Neutrophil (primary cell): ENCODE data around the gene MINDY3.

Experiments
- H3K27ac ChIP-seq: fragments of 200-600 bp; sonication (generic); 2 replicates; pipeline ENCODE4 v1.5.1; 2016; ENCODE audit warnings: mild to moderate bottlenecking, moderate library complexity
- H3K27me3 ChIP-seq: fragments of 200-600 bp; sonication (generic); 2 replicates; pipeline ENCODE4 v1.6.0; 2016; ENCODE audit warnings: mild to moderate bottlenecking
- H3K36me3 ChIP-seq: fragments of 200-600 bp; sonication (generic); 2 replicates; pipeline ENCODE4 v1.5.1; 2017
- H3K4me1 ChIP-seq, 2 experiments: fragments of 200-600 bp in 1 of 2; sonication (generic) in 1 of 2; 1 replicate in 1 of 2; 2 replicates in 1 of 2; pipeline versions ENCODE4 v1.5.1 to v1.6.1; 2013 to 2016; ENCODE audit warnings: low read depth in 1 of 2, low read length in 1 of 2, mild to moderate bottlenecking in 1 of 2, moderate library complexity in 1 of 2; ENCODE audit not compliant: control insufficient read depth in 1 of 2, insufficient read depth in 1 of 2
- H3K4me3 ChIP-seq, 2 experiments: fragments of 200-600 bp in 1 of 2; sonication (generic) in 1 of 2; 1 replicate in 1 of 2; 2 replicates in 1 of 2; pipeline ENCODE4 v1.5.1; 2013 to 2016; ENCODE audit warnings: low read depth in 1 of 2, low read length in 1 of 2, mild to moderate bottlenecking in 1 of 2, moderate library complexity in 1 of 2
- H3K9me3 ChIP-seq: fragments of 200-600 bp; sonication (generic); 2 replicates; pipeline ENCODE4 v1.5.1; 2016
- CTCF ChIP-seq: fragments of 200-600 bp; sonication (generic); IDR thresholded peaks from 2 replicates; pipeline ENCODE4 v1.5.1; 2016; ENCODE audit warnings: antibody characterized with exemption

Gene MINDY3

DNA sequence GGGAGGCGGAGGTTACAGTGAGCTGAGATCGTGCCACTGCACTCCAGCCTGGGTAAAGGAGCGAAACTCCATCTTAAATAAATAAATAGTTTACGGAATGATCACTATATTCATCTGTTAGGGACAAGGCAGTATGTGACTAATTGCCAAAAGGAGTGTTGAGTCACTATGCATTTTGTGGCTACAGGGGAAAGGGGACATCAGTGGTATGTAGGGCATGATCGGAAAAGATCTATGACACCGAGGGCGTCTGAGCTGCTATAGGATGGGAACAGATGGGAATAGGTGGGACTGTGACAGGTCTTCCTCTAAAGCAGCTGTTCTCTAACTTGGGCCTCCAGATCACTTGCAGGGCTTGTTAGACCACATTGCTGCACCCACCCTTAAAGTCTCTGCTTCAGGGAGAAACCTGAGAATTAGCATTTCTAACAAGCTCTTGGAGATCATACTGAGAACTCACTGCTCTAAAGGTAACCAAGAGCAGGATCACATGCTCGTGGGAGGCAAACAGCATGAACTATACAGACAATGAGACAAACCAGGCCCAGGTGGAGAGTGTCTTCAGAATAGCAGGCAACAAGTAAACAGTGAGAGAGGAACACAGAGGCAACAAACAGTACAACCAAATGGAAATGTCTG is 75.5 kb downstream of the MINDY3 start:
- Histone ChIP-seq H3K9me3 (no peaks in the 10 kb centered on the region), H3K4me3 (no peak overlapping the region), H3K27me3 (no peaks in the 10 kb centered on the region), H3K27ac (no peak overlapping the region), H3K4me1 (no peaks in the 10 kb centered on the region), H3K36me3 (peaks cover 78% of the 10 kb centered on the region)
- TF ChIP-seq CTCF, result no peak

- no peaks in the 10 kb centered on the region for H3K4me1 ChIP-seq
- H3K4me3 ChIP-seq, result no peak overlapping the region
- H3K36me3 ChIP-seq, result peaks cover 80% of the 10 kb centered on the region
- H3K9me3 ChIP-seq, result no peaks in the 10 kb centered on the region
- H3K27me3 ChIP-seq, result no peaks in the 10 kb centered on the region
- TF ChIP-seq CTCF, result no peak
- no peak overlapping the region for H3K27ac ChIP-seq
These were observed 76.2 kb downstream of the MINDY3 start for GRCh38 chr10:15783941-15784636.

DNA sequence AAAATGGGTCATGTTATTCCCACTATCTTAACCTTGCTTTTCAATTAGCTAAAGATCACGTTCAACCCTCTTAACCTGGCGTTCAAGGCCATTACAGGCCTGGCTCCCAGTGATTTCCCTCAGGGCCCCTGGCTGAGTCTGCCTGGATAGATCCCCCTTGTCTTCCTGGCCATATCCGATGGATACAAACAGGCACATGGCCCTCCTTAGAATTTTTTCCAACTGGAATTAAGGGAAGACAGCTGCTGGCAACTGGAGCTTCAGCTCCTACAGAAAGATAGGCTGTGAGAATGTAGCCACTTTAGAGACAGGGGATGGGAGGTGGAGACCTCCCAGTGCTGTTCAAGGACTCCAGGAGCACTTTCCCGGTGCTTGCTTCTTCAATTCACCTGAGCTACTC is 77.5 kb downstream of the MINDY3 start:
- peaks cover 81% of the 10 kb centered on the region for H3K36me3 ChIP-seq
- H3K27me3 ChIP-seq, result no peaks in the 10 kb centered on the region
- no peak for TF ChIP-seq CTCF
- H3K9me3 ChIP-seq, result no peaks in the 10 kb centered on the region
- no peaks in the 10 kb centered on the region for H3K4me1 ChIP-seq
- H3K4me3 ChIP-seq, result no peak overlapping the region
- no peak overlapping the region for H3K27ac ChIP-seq

- Histone ChIP-seq H3K36me3 (peaks cover 77% of the 10 kb centered on the region), H3K27ac (no peak overlapping the region), H3K4me1 (no peaks in the 10 kb centered on the region), H3K4me3 (no peak overlapping the region), H3K9me3 (no peaks in the 10 kb centered on the region), H3K27me3 (no peaks in the 10 kb centered on the region)
- TF ChIP-seq CTCF, result no peak
These were observed 78.8 kb downstream of the MINDY3 start for GRCh38 chr10:15781381-15781960.

DNA sequence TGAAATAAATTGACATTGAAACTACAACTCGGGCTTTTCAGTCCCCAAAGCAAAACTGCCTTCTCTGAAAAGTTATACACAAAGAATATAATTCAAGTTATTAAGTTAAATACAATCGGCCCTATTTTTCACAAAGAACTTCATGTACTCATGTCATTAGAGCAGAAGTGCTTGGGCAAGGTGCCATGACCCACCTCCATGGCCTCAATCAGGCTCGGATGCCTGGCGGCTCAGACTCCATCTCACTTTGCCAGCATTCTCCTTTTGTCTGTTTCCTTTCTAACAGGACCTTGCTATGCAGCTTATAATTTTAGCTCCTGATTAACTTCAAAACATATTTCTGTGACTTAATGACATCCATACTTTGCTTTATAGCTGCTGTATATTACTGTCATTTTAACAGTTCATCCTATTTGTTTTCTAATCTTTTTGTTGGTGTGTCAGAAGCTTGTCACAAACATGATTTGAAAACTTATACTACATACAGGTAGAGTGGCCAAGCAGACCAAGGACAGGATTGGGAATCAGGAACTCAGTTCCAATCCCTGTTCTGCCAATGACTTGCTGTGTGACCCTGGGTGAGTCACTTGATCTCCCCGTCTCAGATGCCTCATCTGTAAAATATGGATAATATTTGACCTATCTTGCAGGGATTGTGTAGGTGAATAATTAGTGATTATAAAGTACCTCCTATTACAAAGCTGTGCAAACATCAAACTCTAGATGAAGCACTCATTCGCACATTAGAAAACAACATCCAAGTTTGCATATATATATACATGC is 79.8 kb downstream of the MINDY3 start:
- no peak overlapping the region for H3K27ac ChIP-seq
- H3K4me1 ChIP-seq, result no peaks in the 10 kb centered on the region
- H3K27me3 ChIP-seq, result no peaks in the 10 kb centered on the region
- TF ChIP-seq CTCF, result no peak
- no peak overlapping the region for H3K4me3 ChIP-seq
- peaks cover 69% of the 10 kb centered on the region for H3K36me3 ChIP-seq
- H3K9me3 ChIP-seq, result no peaks in the 10 kb centered on the region
